ENCODE measurements around the gene NTNG2.
A peak's percentile ranks its signal among the peaks of the same experiment; 100 is the strongest.

The NTNG2 gene

DNA sequence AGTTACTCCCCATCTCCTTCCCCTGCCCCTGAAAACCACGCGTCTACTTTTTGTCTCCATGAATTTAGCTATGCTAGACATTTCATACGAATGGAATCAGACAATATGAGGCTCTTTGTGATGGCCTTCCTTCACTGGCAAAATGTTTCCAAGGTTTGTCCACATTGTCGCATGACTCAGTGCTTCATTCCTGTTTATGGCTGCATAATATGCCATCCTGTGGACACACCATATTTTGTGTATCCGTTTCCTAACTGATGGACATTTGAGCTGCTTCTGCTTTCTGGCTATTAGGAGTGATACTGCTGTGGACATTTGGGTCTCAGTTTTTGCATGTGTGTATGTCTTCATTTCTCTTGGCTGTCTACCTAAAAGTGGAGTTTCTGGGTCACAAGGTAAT lies 14.5 kb downstream of the NTNG2 start:
- no peak for DNase-seq

DNA sequence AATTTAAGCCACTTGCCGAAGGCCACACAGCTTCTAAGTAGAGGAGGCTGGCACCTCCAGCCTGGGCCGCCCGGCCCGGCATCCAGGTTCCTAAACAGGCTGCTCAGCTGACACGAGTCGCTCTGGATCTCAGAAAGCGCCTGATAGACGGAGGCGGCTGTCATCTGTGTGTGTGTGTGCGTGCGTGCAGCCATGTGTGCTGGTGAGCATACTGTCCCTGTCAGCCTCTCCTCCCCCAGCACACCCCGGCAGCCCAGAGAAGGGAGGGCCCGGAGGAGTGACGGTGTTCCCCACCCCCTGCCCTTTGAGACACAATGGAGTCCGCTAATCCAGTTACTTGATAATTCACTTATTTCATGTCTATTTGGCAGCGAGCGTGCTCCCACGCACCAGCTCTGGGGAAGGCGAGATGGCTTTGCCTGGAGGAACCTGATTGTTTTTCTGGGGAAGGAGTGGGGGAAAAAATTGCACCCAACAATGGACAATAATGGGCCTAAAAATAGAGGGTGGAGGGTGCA lies 20.0 kb downstream of the NTNG2 start:
- DNase-seq, result no peak

DNA sequence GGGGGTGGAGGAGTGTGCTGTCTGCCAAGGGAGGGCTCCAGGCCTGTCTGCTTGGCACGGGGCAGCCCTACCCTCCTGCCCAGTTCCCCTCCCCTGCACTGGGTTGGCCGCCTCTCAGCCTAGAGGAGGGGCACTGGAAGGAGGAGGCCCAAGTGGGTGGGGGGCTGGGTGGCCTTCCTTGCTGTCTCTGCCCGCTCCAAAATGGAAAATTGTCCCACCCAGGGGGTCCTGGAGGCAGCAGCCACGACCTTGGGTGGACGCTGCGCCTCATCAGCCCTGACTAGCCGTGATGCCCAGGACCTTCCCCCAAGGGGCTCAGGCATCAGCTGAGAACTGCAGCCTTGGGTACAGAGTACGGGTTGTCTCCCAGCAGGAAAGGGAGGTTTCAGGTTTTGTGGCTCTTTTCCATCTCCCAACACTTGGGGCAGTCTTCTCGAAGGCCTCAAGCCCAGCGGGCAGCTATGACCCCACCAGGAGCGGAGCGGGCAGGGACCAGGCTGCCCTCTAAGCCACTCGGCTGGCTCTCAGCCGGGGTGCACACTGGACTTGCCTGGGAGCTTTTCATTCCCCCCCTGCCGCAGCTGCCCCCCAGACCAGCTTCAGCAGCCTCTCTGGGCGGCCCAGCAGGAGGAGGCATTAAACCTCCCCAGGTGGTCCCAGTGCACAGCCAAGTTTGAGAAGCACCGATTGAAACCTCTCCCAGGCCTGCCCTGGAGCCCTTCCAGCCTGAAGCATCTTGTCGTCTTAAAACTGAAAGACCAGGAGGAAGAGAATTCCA lies 20.6 kb downstream of the NTNG2 start:
- peak; percentile 79 for DNase-seq

DNA sequence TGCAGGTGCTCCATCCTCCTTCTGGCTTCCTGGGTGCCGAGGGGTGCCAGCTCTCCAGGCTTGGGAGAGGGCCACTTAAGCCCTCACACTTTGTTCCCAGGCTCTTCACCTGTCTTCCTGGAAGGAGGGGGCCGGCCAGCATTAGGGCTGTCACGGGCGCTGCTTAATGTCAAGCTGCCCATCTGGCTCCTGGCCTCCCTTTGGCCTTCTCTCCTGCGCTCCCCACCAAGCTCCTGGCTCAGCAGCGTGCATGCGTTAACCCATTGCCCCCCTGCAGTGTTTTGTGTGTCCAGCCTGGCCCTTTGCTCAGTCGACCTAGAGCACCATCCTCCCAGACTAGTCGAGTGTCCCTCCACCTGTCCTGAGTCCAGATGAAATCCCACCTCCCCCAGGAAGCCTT lies 21.3 kb downstream of the NTNG2 start:
- no peak for DNase-seq

DNA sequence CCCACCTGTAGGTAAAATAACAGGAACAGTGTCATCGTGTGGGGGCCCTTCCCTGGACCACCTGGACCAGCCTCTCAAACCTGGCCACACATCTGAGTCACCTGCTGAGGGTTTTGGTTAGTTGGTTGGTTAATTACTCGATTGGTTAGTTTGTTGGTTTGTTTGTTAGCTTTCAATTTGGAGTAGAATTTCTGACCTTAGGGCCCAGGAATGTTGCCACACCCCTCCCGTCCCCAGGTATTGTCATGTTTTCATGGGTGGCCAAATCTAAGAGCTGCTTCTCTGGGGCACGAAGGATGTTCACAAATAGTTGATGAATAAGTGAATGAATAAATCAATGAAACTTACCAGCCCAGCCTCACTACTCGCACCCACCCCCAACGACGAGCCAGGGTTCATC lies 21.9 kb downstream of the NTNG2 start:
- DNase-seq, result no peak

DNA sequence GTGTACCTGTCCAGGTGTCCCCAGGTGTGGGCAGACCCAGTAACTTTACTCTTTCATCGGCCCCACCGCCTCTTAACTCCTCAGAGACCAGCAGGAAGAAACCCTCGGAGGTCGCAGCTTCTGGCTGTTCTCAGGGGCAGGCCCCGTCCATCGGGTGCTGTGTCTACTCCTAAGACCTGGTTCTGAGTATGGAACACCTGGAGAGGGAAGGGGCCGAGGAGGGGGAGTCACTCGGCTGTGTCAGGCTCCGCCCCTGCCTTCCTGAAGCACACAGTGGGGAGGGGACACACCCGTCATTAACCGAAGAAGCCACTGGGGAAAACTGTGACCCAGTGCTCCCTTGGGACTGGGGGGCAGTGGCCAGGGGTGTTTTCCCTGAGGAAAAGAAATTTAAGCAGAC lies 22.3 kb downstream of the NTNG2 start:
- no peak for DNase-seq

DNA sequence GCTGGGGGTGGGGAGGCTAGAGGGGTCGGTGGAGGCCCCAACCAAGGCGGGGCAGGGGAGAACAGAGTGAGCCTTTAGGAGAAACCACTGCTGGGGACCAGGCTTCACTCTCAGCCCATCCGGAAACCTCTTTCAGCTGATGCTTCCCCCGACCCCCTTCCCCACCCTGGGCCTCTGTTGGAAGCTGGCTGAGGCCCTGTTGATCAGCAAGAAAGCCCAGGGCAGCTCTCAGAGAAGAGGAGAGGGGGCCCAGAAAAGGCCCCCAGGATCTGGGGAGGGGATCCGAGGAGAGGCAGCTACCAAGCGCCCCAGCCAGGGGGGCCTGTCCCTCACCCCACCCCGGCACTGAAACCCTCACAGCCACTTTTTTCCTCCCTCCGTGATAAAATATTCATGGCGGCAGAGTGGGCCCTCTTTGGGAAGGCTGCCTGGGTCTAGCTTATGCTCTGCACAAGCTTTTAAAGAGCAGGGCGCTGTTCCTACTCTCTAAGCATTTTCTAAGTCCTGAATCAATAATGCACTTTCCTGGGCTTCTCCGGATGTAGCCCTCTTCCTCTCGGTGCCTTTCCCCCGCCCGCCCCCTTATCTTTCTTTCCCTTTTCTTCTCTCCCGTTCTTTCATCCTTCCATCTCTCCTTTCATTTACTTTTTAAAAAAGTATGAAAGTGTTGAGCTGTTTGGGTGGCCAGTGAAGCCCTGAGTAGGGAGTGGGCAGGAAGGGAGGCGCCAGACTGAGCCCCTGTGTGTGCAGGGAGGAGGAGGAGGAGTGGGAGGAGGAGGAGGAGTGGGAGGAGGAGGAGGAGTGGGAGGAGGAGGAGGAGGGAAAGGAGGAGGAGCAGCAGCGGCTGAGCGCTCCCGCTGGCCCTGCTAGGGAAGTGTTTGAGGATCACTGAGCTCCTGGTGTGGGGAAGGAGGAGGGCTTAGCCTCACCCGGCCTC lies 23.5 kb downstream of the NTNG2 start:
- DNase-seq, result peak; percentile 66

DNA sequence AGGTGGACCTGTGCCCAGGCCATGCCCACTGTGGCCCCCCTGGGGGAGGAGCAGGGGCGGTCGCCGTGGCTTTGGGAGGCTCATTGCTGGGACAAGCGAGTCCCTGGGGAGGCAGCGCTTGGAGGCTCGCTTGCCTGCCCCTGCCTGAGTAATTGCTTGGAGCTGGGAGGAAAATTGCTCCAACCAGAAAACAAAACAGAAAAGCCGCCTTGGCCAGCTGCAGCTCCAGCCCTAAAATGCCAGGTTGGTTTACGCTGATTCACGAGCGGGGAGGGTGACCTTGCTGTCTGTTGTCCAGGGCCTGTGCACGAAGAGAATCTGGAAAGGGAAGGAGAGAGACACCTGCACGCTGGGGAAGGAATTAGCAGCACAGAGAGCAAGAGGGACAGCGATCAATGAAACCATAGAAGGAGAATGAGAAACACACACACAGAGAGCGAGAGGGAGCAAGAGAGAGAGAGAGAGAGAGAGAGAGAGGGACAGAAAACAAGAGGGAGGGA lies 25.3 kb downstream of the NTNG2 start:
- DNase-seq, result peak; percentile 61

DNA sequence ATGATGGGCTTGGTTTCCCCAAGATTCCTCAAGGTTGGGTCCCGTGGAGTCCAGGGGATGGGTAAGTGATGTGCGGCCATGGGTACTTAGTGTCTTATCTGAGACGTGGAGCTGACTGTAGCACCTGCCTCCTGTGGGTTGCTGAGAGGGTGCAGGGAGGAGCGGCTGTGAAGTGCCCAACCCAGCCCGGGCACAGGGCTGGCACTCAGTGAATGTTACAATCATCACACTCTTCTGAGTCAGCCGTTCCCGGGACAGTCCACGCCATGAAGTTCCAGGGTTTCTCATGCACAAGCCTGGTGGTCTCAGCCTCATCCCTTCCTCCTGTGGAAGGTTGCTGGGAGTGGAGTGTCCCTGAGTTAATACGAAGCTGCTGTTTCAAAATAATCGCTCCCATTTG lies 29.1 kb downstream of the NTNG2 start:
- no peak for DNase-seq

DNA sequence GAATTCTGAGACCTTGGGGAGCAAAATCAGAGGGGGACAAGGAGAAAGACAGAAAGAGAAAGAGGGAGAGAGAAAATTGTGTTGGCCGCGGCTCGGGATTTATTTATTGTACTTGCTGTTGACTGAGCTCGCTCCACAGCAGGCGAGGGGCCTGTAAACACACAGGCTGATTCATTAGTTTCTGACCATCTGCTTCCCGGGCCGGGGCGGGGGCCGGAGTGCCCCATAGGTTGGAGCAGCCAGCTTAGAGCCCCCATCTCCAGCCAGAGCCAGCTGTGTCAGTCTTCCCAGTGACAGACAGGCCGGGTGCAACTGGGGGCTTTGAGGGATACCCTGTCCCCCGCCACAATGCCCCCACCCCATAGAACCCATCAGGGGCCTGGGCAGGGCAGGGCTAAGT lies 30.9 kb downstream of the NTNG2 start:
- no peak for DNase-seq

DNA sequence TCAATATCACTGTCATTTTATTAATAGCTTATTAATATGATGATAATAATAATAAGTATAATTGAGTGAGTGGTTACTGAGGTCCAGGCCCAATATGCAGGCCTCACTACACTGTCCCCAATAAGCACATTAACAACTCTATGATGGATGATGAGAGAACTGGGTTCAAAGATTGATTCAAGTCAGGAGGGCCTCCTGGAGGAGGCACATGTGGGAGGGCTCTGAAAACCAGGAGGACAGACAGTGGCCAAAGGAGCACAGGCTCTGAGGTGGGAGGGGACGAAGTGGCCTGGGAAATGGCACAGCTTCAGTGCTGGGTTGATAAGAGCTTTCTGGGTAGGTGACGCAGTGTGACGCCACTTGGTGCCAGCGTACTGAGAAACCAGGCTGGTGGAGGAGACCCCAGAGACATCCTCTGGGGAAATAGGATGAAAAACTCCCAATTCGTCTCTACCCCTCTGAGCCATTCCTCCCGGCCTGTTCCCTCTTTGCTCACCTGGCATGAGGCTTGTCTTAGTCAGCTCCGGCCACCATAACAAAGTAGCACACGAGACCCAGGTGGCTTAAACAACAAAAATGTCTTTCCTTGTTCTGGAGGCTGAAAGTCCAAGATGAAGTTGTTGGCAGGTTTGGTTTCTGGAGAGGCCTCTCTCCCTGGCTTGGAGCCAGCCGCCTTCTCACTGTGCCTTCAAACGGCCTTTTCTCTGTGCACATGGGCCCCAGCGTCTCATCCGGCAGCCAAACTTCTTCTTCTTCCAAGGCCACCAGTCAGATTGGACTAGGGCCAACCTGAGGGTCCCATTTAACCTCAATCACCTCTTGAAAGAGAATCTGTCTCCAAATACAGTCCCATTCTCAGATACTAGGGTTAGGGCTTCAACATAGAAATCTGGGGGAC lies 31.6 kb downstream of the NTNG2 start:
- no peak for DNase-seq

DNA sequence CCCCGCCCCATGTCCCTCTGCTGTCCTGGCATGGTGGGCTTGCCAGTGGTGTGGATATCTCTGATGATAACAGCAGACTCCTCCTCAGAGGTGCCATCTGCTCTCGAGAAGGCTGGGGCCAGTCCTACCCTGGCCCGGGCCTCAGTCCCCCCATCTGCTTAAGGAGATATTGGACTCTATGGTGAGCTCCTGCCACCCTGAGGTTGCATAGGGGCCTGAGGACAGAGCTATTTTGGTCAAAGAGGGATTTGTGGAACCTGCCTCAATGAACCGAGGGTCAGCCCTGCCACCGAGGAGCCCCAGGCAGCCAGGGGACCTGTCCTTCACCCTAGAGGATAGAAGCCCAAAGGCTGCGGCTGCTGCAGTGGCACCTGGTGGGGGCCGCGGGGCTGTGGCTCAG lies 32.6 kb downstream of the NTNG2 start:
- DNase-seq, result no peak

DNA sequence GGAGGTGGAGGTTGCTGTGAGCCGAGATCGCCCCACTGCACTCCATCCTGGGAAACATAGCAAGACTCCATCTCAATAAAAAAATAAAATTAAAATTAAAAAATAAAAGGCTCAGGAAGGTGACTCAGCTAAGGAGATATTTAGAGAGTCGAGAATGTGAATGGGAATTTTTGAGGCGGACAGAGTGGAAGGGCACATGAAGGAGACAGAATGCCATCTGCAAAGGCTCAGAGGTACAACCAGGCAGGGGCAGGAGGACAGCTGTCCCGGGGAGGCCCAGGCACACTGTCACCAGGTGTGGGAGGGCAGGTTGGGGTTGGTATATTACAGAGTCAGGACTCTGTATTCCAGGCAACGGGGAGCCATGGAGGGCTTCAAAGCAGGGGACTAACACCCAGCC lies 35.5 kb downstream of the NTNG2 start:
- DNase-seq, result no peak

DNA sequence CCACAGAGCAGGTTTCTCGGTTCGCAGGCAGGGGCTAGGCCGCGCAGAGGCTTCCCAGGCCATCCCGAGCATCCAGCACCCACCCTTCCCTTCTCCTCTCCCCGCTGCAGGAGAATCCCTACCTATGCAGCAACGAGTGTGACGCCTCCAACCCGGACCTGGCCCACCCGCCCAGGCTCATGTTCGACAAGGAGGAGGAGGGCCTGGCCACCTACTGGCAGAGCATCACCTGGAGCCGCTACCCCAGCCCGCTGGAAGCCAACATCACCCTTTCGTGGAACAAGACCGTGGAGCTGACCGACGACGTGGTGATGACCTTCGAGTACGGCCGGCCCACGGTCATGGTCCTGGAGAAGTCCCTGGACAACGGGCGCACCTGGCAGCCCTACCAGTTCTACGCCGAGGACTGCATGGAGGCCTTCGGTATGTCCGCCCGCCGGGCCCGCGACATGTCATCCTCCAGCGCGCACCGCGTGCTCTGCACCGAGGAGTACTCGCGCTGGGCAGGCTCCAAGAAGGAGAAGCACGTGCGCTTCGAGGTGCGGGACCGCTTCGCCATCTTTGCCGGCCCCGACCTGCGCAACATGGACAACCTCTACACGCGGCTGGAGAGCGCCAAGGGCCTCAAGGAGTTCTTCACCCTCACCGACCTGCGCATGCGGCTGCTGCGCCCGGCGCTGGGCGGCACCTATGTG lies 36.1 kb downstream of the NTNG2 start:
- DNase-seq, result no peak

DNA sequence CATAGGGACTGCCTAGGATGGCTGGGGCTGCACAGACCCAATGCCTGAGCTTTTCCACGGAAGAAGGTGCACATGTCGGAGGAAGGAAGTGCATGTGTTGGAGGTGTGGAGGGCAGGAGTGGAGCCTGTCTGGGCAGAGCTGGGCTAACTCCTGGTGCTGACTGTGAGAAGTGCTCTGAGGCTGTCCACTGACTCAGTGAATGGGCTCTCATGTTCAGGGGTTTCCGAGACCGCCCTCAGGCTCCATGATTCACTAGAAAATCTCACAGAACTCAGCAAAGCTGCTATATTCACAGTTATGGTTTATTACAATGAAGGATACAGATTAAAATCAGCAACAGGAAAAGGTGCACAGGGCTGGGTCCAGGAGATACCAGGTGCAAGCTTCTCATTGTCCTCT lies 37.2 kb downstream of the NTNG2 start:
- DNase-seq, result no peak

DNA sequence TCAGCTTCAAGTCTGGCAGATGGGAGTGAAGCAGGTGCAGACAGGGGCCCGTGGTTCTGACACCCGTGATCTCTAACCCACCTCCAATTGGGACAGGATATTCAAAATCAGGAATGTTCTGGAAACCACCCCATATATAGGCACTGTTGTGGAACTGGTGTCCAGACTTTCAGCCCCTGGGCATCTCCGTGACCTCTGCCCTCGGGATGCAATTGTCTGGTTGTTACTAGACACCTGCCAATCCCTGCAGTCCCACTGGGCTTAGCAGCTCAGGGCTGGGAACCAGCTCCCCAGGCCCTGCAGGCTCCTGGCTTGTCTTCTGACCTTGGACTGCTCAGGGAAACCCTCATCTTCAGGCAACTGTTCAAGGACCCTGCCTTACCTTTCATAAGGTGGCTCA lies 38.8 kb downstream of the NTNG2 start:
- DNase-seq, result no peak

DNA sequence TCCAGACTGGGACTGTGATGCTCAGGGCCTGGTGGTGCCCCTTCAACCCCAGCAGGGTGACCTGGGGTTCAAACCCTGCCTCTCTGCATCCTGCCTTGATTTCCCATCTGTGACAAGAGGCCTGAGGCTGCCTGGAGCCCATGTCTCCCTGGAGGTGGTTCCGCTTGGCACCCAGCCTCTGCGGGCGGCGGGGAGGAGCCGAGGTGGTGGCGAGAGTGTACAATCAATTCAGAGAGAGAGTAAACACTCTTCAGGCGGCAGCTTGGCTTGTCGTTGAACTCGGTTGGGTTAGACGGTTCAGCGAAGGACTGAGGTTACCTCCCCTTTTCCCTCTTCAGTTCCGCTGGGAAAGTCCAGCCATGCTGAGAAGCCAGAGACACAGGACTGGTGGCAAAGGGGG lies 39.3 kb downstream of the NTNG2 start:
- no peak for DNase-seq

DNA sequence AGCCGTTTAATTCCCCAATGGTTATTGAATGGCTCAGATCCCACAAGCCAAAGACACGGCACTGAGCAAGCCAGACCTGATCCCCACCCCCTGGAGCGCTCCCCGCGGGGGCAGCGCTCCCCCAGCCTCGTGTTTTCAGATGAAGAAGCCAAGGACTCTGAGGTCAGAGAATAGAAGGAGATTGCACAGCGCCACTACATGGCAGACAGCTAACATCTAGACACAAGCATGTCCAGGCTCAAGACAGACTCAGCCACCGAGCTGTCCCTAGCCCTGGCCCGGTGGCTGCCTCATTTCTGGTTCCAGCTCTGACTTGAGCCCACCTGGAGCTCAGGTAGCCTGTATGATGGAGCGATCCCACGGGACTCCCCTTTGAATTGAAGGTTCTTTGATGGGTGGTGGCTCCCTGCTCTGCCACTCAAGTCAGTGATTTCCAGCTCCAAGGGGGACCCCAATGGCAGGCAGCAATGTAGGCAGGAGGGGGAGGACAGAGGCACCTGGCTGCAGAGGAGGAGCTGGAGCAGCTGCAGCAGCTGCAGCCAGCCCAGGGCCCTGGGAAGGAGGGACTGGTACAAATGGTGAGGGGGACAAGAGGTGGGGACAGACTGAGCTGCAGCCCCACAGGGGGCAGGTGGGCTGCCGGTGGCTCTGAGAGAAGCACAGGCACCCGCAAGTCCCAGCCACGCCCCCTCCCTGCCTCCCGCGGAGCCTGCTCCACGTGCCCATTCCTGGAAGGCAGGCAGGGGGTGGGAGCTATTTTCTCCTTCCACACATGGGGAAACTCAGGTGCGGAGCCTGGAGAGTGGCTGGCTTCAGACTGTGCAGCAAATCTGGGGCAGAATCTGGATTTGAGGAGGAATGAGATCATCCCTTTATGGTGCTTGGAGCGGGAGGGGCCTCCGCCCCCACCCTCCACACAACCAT lies 40.2 kb downstream of the NTNG2 start:
- no peak for DNase-seq

DNA sequence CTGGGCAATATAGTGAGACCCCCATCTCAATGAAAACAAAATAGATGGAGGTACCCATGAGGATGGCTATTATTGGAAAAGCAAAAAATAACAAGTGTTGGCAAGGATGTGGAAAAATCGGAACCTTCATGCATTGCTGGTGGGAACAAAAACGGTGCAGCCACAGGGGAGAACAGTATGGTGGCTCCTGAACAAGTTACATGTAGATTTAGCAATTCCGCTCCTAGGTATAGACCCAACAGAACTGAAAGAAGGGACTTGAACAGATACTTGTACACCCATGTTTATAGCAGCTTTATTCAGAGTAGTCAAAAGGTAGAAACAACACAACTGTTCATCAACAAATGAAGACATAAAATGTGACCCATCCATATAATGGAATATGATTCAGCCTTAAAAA lies 43.0 kb downstream of the NTNG2 start:
- DNase-seq, result no peak

DNA sequence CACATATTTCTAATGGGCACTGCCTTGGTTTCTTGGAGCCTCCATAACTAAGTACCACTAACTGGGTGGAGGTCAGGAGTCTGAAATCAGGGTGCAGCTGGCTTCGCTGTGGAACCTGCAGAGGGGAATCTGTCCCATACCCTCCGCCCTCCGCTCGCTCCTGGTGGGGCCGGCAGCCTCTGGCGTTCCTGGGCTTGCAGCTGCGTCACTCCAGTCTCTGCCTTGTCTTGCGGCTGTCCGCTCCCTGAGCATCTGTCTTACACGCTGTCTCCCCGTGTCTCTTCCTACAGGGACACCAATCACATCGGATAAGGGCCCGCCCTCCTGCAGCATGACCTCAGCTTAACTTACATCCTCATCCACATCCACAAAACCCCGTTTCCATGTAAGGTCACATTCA lies 45.4 kb downstream of the NTNG2 start:
- DNase-seq, result no peak
